Endothelial cell of umbilical vein (primary cell): ENCODE data around the gene OSGEP. TPM values are rescaled to one million over a fixed set of nuclear protein-coding genes. Genes with fewer than 3 reads are reported as not detected.

ENCODE experiments used
- BruUV-seq: library from RNA; stranded (reverse); fragments of 400-500 nt; replicated peaks from 2 replicates; lab custom pipeline; 2021; lab: Mats Ljungman, UMichigan
- CTCF ChIA-PET: fragments of 300-600, 350-600 bp; sonication (Branson Sonifier 250); formaldehyde crosslinking; loops from one replicate; lab custom pipeline; 2021; ENCODE audit warnings: antibody characterized with exemption, inconsistent platforms; lab: Charles Lee
- POLR2A ChIA-PET: fragments of 300-600, 350-600 bp; sonication (Branson Sonifier 250); formaldehyde crosslinking; loops from one replicate; lab custom pipeline; 2021; ENCODE audit warnings: antibody characterized with exemption, inconsistent platforms; lab: Charles Lee
- DNase-seq: peaks from one replicate; pipeline ENCODE4 v3.0.0-alpha.2; 2011; ENCODE audit warnings: low read depth, low spot score
- FAIRE-seq: peaks from 2 replicates; lab custom pipeline; 2011; peaks lifted over from hg19 to GRCh38; lab: Jason Lieb, UNC
- H2AFZ ChIP-seq: 2 replicates; pipeline ENCODE4 v1.6.0; 2012; ENCODE audit warnings: low read depth, low read length, control low read depth, inconsistent platforms
- H3K27ac ChIP-seq: 2 replicates; pipeline ENCODE4 v1.5.1; 2011; ENCODE audit warnings: low read depth, mild to moderate bottlenecking, control low read depth, low read length, moderate library complexity; ENCODE audit not compliant: insufficient read depth
- H3K27me3 ChIP-seq, 2 experiments: 2 replicates each; pipeline versions ENCODE4 v1.6.0 to v1.6.1; 2011; ENCODE audit warnings: low read length in 2 of 2, mixed read lengths in 1 of 2; ENCODE audit not compliant: control insufficient read depth in 2 of 2, insufficient read depth in 2 of 2
- H3K36me3 ChIP-seq, 2 experiments: 2 replicates in 1 of 2; 3 replicates in 1 of 2; pipeline ENCODE4 v1.5.1; 2011; ENCODE audit warnings: low read length in 2 of 2, mild to moderate bottlenecking in 1 of 2, moderate library complexity in 1 of 2; ENCODE audit not compliant: control insufficient read depth in 2 of 2, insufficient read depth in 2 of 2; ENCODE audit errors: extremely low read depth in 1 of 2
- H3K4me1 ChIP-seq: 3 replicates; pipeline ENCODE4 v1.5.1; 2011; ENCODE audit warnings: mild to moderate bottlenecking, low read length; ENCODE audit not compliant: control insufficient read depth, insufficient read depth; ENCODE audit errors: extremely low read depth
- H3K4me2 ChIP-seq: 2 replicates; pipeline ENCODE4 v1.6.1; 2011; ENCODE audit warnings: low read length, control low read depth, mixed read lengths; ENCODE audit not compliant: insufficient read depth
- H3K4me3 ChIP-seq, 3 experiments: fragments of 200-600 bp in 1 of 3; sonication (generic), shearing (Covaris generic) in 1 of 3; replicated peaks in 1 of 3; 2 replicates each; pipeline ENCODE4 v1.5.1; 2011 to 2016; ENCODE audit warnings: control low read depth in 3 of 3, low read length in 3 of 3, mild to moderate bottlenecking in 2 of 3, inconsistent platforms in 1 of 3, low read depth in 1 of 3, moderate library complexity in 1 of 3; ENCODE audit not compliant: insufficient read depth in 1 of 3
- H3K79me2 ChIP-seq: 2 replicates; pipeline ENCODE4 v1.6.0; 2012; ENCODE audit warnings: low read length, inconsistent platforms; ENCODE audit not compliant: control insufficient read depth, insufficient read depth
- H3K9ac ChIP-seq: replicated peaks from 2 replicates; pipeline ENCODE3; 2011; ENCODE audit warnings: low read length, control low read depth; ENCODE audit not compliant: insufficient read depth; ENCODE audit errors: extremely low read depth
- H3K9me1 ChIP-seq: replicated peaks from 3 replicates; pipeline ENCODE4 v1.6.0; 2011; ENCODE audit warnings: mild to moderate bottlenecking, low read length; ENCODE audit not compliant: control insufficient read depth, insufficient read depth; ENCODE audit errors: extremely low read depth
- H3K9me3 ChIP-seq: replicated peaks from 2 replicates; pipeline ENCODE4 v1.5.1; 2012; ENCODE audit warnings: low read length, inconsistent platforms; ENCODE audit not compliant: control insufficient read depth, insufficient read depth
- H4K20me1 ChIP-seq: replicated peaks from 2 replicates; pipeline ENCODE3; 2011; ENCODE audit warnings: mild to moderate bottlenecking, low read length; ENCODE audit not compliant: control insufficient read depth, insufficient read depth; ENCODE audit errors: extremely low read depth
- CTCF ChIP-seq, 2 donors: IDR thresholded peaks; 1 replicate in 1 of 2; 2 replicates in 1 of 2; pipeline ENCODE4 v1.5.1; 2011; ENCODE audit warnings: low read length in 2 of 2, mild to moderate bottlenecking in 2 of 2, moderate library complexity in 2 of 2, control low read depth in 1 of 2, inconsistent platforms in 1 of 2, low read depth in 1 of 2; ENCODE audit not compliant: insufficient read depth in 1 of 2; ENCODE audit errors: extremely low read depth in 1 of 2
- EZH2 ChIP-seq: IDR thresholded peaks from 2 replicates; pipeline ENCODE4 v1.6.1; 2012; ENCODE audit warnings: borderline replicate concordance, low read depth, mild to moderate bottlenecking, moderate library complexity, low read length, inconsistent platforms; ENCODE audit not compliant: severe bottlenecking
- FOS ChIP-seq: IDR thresholded peaks from 2 replicates; pipeline ENCODE4 v1.6.1; 2011; ENCODE audit warnings: mild to moderate bottlenecking, low read length, moderate library complexity, borderline replicate concordance; ENCODE audit not compliant: insufficient read depth
- GATA2 ChIP-seq: IDR thresholded peaks from 2 replicates; pipeline ENCODE4 v1.7.0; 2011; ENCODE audit warnings: low read depth, mild to moderate bottlenecking, moderate library complexity, mixed read lengths, low read length; ENCODE audit not compliant: insufficient read length, insufficient read depth
- JUN ChIP-seq: IDR thresholded peaks from 2 replicates; pipeline ENCODE4 v1.6.1; 2011; ENCODE audit warnings: borderline replicate concordance, low read depth; ENCODE audit not compliant: insufficient read length, insufficient read depth
- MAX ChIP-seq: IDR thresholded peaks from 2 replicates; pipeline ENCODE4 v1.6.1; 2011; ENCODE audit not compliant: insufficient read depth, insufficient read length
- MYC ChIP-seq: IDR thresholded peaks from one replicate; pipeline ENCODE4 v1.6.1; 2011; ENCODE audit warnings: mild to moderate bottlenecking, low read depth, low read length
- POLR2A ChIP-seq: IDR thresholded peaks from 2 replicates; pipeline ENCODE4 v1.6.1; 2012; ENCODE audit warnings: low read depth, mild to moderate bottlenecking, control low read depth, low read length
- POLR2AphosphoS5 ChIP-seq: IDR thresholded peaks from 2 replicates; pipeline ENCODE4 v1.6.1; 2012; ENCODE audit warnings: low read depth, mild to moderate bottlenecking, control low read depth, low read length, moderate library complexity; ENCODE audit not compliant: insufficient read depth
- dilution Hi-C: fragments of 300-500 bp; cut with MboI; formaldehyde crosslinking; loops from one replicate; pipeline ENCODE4 v1.15.0; 2019; ENCODE audit warnings: low sequenced_read_pairs; ENCODE audit not compliant: extremely low pct_ligation_motif_present
- intact Hi-C: fragments of 100-400 bp; cut with micrococcal nuclease; formaldehyde crosslinking; loops from one replicate; pipeline ENCODE4 v1.10.0; 2022
- polyA plus RNA-seq, 4 experiments: library from polyadenylated mRNA; depleted of rRNA in 3 of 4; stranded (reverse) in 3 of 4; unstranded in 1 of 4; fragments of >200 nt; gene quantifications; 2 replicates each; pipeline versions ENCODE4 v1.2.1 to v1.2.3, GENCODE V29; 2011 to 2012; ENCODE audit warnings: missing spikeins in 1 of 4
- total RNA-seq: library from RNA; stranded (reverse); gene quantifications from 2 replicates; pipeline ENCODE4 v1.2.3, GENCODE V29; 2021

Gene OSGEP
- total and polyA plus RNA-seq, 2 donors (not counting 3 experiments of a cell fraction or from before 2014, with no cell fraction given): 41.8 to 100 TPM

GRCh38 chr14:20417250-20418186 lies 37.1 kb downstream of the OSGEP start:
- Histone ChIP-seq H3K4me1 (peaks cover 10% of the 10 kb centered on the region), H3K27me3 (no peaks in the 10 kb centered on the region), H3K4me2 (no peak overlapping the region), H3K79me2 (no peaks in the 10 kb centered on the region), H3K9ac (no peak overlapping the region), H3K27ac (no peak overlapping the region), H3K36me3 (no peaks in the 10 kb centered on the region), H2AFZ (no peak overlapping the region), H3K4me3 (no peak overlapping the region), H3K9me3 (no peaks in the 10 kb centered on the region), H3K9me1 (no peaks in the 10 kb centered on the region), H4K20me1 (no peaks in the 10 kb centered on the region)
- no peak for TF ChIP-seq FOS
- TF ChIP-seq MAX: no peak
- TF ChIP-seq MYC: no peak
- TF ChIP-seq CTCF (IDR thresholded peaks at IDR 0.05; ENCODE audit: extremely low read depth in 1 of 2, insufficient read depth in 1 of 2, low read depth in 1 of 2, low read length in 2 of 2): no peak
- no peak for TF ChIP-seq EZH2
- no peak for TF ChIP-seq GATA2
- no peak for TF ChIP-seq JUN
- no peak for TF ChIP-seq POLR2A
- no peak for TF ChIP-seq POLR2AphosphoS5
- dilution Hi-C loops: no loop called here
- intact Hi-C loops: no loop called here
- no peak for FAIRE-seq
- no peak for DNase-seq
- POLR2A ChIA-PET: no interaction called here
- CTCF ChIA-PET: interaction anchor here (0.5 to 1.4 kb wide), 3 partner anchors 9 to 1129 kb away, joined by 3 to 4 read pairs (median 4); partner anchors contain the start of genes APEX1 and OSGEP
- BruUV-seq: no TSS peak
